GM21515 (cell line): Measurements from ENCODE around the gene FSTL4.

Experiments
- ATAC-seq: cut with Tn5 transposase; IDR thresholded peaks from one replicate; pipeline ENCODE4 v1.9.1; 2021; ENCODE audit not compliant: unreplicated experiment

FSTL4 gene

DNA sequence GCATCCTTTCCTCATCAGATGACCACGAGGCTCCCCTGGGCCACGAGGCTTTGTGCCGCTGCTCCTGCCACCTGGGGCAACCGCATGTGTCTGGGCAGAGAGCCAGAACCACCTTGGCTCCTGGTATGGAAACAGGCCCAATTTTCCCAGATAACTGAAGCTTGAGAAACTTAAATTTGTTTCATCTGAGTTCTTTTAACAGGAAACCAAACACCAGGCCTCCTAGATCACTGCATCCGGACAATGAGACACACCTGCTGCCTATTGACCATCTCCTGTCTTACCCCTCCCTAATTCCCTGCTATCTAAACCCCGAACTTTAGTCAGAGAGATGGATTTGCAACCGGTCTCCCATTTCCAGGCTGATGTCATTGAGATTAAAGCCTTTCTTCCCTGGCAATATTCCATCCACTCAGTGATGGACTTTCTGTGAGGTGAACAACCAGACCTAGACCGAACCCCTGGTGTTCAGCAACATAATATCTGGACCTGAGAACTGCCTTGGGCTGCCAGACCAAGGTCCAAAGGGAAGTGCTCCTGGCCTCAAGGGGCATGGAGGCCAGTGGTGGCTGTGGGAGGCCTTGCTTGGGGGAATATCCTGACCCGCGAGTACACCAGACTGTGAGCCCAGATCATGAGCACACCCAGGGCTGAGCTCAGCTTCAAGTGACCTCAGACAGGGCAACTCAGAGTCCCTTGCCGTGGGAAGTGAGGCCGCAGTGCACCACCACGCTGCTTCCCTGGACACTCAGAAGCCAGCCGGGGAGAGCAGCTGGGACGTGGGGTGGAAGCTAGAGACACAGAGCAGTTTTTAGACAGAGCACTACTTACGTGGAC is 360.8 kb downstream of the FSTL4 start:
- ATAC-seq: no peak

DNA sequence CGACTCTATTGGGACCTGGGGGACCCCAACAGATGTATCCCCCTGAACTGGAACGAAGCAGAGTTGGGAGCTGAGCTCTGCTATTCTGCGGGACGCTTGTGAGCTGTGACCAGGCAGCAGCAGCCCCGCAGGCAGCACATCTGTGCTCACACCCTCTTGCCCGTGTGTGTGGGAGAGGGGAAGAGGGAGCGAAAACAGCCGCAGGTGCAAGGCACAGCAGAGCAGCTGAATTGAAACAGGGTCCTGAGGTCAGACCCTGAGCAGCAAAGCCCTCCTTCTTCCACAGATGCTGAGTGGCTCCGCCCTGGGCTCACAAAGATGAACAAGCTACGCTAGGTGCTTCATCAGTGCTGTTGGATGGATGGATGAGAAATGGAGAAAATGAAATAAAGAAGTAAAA is 361.8 kb downstream of the FSTL4 start:
- ATAC-seq: no peak

DNA sequence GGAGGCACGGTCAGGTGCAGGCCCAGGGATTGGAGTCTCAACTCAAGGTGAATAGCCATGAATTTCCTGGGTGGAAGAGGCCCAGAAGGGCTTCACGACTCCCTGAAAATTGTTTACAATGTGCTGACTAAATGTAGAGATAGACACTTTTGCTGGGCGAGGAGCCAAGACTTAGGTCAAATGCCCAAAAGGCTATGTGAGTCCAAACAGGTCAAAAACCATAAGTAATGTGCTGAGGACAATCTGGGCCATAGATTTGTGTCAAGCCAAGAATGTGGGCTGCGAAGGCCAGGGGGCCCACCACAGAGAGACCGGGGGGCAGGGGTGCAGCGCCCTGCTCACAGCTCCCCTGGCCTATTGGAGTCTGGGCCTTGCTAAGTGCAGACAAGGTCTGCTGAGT is 362.7 kb downstream of the FSTL4 start:
- ATAC-seq: no peak

DNA sequence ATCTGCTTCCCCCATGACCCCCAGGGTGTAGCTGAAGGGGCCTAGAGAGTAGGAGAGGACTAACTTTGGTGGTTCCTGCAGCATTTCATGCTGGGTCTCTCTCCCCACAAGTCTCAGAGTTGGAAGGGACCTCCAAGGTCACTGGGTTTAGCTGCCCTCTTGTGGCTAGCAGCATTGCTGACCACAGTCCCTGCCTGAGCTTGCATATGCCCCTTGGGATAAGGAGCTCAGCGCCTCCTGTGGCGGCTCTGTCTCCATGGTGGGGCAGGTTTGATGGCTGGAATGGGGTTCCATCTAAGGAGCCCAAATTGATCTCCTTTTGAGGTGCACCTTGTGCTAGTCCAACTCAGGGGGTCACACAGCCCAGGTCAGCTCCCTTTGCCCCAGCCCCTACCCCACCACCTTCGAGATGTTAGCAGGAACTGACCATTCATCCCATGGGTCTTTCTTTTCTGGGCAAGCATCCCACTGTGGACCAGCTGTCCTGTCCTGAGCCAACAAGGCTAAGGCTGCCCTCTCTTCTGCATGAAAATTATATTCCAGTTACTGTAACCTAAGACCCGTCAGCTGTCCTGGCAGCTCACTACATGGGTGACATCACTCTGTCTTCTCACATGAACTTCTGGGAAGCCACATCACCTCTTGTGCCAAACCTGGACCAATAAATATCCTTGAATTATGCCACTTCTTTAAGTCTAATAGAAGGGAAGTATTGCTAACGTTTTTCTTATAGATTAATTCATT is 364.3 kb downstream of the FSTL4 start:
- ATAC-seq: no peak

DNA sequence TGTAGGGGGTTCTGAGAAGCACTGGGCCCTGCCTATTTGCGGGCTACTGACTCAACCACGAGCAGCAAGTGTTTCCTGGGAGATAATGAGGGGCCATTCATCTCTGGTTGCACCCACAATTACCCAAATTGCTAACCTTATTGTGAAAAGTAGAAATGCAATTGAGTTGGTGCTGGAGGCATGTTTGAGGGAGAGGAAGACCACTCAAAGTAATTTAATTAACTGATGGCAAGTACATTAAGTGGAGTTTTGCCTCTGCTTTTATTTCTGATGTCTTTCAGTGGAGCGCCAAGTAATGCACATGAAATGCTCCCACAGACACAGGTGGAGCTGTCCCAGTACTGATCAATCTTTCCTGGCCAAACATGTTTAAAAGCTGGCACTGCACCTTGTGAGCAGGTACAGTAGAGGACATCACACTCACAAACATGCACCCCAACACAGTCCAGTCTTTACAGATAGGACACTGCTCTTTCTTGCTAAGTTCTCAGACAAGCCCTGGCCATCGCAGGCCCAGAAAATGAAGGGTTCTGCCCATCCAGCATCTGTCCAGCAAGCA is 365.1 kb downstream of the FSTL4 start:
- no peak for ATAC-seq

DNA sequence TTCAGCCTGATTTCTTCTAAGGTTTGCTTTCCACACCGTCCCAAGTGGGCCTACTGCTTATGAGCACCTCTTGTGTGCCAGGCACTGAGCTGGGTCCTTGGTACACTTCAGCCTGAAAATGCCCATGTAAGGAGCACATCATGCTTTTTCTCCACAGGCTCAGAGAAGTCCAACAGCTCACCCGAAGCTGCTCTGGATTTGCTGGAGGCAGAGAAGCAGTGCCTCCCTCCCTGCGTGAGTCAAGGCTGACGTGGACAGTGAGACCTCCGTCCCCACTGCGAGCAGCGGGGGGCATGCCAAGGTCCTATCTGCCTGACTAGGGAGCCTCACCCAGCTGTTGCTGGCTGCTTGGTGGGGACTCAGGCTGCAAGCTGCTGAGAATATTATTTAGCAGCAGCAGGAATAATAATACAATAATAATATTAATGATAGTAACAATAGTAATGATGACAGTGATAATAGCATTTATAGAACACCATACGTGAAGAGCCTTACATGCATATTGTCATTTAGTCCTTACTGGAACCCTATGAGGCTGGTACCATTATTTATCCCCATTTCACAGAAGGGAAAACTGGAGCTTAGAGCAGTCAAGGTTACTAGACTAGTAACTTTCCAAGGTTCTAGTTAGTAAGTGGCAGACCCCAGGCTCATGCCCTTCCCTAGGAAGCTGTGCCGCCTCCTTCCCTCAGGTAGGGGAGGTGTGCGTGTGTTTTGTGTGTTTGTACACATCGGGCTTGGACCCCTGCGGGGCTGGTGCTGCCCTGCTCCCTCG is 365.8 kb downstream of the FSTL4 start:
- no peak for ATAC-seq

DNA sequence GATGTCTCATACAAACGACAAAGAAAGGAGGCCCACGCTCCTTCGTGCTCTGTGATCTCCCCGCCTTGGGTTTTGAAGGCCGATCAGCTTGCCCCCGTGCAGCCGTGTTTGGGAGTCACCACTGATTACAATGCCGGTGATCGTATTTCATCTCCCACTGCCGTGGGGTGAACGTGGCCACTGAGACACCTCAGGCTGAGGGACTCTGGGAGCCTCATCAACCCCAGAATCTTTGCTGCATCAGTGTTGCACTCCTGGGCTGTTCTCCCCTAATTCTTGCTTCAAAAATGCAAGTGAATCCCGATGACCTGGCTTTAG is 366.3 kb downstream of the FSTL4 start:
- ATAC-seq: no peak

DNA sequence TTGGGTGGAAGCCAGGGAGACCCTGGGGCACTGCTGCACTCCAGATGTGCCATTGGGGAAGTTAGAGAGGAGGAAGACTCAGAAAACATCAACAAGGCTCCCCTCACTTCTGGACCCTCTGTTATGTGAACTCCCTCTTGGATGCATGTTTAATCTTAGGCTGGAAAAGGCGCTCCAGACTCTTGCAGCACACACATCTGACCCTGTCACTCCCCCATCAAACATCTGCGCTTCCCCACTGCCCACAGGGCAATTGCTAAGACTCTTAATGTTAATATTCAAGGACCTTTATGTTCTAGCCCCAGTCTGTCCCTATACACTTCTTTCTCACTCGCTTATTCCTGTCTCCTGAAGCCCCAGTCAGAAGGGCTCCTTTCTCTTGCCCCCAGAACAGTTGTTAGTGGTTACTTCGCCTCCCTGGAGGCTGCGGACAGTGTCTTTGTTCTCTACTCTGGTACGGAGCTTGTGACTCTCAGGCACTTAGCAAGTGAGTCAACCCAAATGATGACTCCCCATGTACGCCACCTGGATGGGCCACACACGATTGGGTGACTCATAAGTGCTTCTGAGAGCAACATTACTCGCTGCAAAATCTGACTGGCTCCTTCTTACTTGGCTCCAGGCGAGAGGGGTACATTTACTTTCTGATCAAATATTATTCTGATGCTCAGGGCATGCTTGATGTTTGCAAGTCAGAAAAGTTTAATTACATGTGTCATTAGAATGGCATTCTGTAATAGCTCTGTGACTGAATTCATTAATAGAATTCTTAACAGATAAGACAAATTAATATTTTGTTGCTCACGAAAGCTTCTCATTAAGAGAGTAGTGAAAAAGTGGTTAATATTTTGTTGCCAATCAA is 366.9 kb downstream of the FSTL4 start:
- ATAC-seq: no peak

DNA sequence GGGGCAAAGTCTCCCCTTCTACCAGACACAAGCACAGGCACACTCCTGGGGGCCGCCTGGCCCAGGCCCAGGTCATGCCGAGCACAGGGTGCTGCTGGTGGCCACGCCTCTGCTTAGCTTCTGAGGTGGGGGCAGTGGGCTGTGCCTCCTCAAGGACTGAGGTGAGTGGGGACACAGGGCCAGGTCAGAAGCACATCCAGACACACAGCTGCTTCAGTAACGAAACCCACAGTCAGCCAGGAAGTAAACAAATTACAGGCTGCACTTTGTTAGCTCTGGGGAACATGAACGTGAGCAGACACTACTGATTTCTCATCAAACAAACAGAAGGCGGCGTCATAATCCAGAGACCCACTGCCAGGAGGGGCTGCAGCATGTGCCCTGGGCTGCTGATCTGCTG is 368.1 kb downstream of the FSTL4 start:
- ATAC-seq: peak; percentile 51

DNA sequence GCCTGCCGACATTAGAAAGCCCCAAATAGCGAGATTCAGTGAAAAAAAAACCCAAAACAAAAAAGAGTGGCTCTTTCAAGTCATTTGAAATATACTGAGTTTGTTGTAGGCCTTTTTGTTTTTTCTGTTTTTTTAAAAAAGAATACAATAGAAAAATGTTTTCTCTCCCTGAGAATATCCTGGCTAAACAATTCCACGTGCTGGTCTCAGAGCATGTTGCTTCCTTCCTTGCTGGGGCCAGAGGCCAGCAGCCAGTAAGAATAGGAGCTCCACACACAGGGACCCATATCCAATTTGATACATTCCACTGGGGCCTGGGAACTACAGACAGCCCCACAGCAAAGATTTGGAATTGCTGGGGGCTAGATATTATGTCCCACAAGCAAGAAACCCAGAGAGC is 369.1 kb downstream of the FSTL4 start:
- ATAC-seq: no peak

DNA sequence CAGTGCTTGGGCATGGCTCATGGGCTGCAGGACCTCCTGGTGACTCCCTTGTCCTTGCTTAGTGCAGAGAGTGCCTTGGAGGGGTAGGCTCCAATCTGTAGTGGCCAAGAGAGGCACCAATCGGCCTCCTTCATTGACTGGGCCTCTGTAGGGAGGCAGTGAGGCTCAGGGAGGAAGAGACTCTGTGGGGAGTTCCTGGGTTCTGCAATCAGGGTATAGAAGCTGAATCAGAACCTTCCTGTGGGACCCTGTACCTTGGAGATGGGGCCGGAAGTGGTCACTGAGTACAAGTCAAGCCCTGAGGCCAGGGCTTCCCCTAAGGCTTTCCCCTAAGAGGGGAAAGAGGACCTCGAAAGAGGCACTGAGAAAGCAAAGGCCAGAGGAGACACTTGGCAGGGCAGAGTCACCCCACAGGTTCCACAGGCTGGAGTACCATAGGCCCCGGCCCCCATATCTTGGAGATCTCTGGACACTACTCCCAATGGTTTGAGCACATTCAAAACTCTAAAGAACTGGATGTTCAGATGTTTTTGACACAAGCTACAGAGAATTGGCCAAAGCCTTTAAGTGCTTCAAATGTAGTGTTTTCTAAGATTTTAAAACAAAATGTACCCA is 370.0 kb downstream of the FSTL4 start:
- no peak for ATAC-seq

DNA sequence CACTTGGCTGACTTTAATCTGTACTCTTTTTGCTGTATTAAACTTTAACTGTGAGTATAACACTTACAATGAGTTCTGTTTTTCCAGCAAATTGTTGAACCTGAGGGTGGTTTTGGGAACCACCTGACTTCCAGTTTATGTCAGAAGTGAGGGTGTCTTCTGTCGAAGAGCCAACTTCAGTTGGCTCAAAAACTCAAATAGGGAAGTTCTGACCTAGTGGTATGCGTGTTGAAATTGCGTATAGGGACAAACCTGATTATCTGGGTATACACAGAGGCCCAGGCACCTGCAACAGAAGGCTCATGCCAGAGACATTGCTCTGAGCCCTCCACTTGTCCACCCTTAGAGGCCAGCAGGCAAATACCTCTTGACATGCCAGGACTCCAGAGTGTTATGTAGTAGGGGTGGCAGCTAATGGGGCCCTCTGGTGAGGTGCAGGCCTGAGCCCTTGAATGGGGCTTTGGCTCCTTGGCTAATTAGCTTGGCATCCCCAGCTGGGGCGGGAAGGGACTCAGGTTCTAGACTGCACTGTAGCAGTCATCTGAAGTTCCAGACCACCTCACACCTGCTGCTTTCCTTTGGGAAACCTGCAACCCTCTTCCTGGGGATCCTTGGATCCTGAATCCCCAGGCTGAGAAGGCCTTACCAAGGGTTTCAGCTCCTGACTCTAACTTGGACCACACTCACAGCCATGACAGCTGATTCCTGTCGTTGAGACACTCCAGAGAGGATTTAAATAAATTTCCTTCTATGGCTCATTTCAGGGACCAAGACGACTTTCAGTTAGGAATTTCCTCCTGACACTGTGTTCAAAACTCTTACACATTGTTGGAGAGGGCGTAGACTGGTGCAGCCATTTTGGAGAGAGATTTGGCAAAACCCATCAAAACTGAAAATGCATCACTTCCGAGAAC is 370.9 kb downstream of the FSTL4 start:
- ATAC-seq: no peak

DNA sequence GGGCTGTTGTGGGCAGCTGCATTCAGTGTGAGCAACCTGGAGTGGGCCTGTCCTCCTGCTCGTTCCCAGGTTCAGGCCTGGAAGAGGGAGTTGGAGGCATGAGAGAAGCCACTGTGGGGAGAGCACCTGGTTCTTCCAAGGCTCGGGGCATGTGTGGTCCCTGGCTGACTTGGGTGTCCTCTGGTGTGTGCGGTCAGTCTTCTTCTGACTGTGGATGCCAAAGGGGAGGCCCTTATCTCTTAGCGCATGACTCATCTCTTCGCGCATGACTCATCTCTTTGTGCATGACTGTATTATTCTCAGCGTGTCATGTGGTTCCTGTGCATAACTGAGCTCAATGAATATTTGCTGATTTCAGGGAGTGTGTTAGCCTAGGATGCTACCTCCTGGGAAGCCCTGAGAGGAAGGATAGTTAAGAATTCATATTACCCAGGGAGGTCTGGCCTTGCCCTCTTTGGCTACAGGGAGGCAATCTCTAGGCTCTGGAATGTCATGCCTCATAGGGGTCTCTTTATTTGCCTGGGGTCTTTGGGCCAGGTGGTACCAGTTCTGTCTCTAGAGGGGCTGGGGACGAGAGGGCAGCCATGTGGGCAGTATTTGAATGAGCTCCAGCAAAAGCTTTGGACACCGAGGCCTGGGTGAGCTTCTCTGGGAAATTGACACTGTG is 371.8 kb downstream of the FSTL4 start:
- peak; percentile 46 for ATAC-seq

DNA sequence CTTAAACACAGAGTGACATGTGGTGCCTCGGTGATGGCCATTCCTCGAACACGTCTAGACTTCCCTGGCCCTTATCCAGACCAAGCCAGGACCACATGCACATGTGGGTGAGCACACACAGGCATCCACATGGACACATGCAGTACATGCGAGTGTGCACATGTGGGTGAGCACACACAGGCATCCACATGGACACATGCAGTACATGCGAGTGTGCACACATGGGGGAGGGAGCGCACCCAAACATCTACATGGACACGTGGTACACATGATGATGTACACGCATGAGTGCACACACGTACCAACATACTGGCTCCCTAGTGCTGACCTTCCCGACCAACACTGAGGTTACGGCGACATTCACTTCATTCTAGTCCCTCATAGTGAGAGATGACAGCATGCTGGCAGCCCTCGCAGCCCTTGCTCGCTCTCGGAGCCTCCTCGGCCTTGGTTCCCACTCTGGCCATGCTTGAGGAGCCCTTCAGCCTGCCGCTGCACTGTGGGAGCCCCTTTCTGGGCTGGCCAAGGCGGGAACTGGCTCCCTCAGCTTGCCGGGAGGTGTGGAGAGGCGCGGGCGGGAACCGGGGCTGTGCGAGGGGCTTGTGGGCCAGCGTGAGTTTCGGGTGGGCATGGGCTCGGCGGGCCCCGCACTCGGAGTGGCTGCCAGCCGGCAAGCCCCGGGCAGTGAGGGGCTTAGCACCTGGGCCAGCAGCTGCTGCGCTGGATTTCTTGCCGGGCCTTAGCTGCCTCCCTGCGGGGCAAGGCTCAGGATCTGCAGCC is 373.7 kb downstream of the FSTL4 start:
- ATAC-seq: no peak

DNA sequence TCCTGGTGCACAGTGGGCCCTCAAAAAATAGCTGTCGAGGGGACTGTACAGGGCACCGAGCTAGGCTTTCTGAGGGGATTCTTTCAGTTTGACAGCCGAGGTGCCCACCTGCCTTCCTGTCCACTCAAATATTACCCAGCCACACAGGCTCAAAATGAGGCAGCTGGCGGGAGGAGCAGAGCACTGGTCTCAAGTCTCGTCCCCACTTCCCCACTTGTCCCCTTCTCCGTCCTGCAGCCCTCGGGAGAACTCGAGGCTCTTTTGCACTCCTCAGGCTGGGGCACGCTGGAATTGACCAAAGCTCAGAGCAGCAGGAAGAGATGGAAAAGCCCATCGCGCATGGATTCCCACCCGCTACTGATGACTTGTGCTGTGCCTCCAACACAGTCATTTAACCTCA is 375.4 kb downstream of the FSTL4 start:
- no peak for ATAC-seq

DNA sequence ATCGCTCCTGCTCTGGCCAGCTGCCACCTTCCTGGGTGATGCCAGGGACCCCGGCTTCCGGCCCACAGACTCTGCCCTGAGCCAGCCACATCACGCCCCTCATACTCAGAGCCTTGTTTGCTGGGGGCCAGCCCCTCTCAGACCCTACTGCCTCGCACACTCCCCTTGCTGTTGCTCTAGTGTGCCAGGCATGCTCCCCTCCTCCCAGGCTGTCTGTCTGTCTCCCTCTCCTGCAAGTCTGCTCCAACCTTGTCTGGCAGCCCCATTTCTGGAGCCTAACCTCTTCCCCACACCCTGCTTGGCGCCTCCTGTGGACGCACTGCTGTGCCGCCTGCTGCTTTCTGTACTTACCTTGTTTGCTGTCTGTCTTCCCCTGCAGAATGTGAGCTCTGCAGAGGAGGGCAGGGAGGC is 375.8 kb downstream of the FSTL4 start:
- ATAC-seq: no peak

DNA sequence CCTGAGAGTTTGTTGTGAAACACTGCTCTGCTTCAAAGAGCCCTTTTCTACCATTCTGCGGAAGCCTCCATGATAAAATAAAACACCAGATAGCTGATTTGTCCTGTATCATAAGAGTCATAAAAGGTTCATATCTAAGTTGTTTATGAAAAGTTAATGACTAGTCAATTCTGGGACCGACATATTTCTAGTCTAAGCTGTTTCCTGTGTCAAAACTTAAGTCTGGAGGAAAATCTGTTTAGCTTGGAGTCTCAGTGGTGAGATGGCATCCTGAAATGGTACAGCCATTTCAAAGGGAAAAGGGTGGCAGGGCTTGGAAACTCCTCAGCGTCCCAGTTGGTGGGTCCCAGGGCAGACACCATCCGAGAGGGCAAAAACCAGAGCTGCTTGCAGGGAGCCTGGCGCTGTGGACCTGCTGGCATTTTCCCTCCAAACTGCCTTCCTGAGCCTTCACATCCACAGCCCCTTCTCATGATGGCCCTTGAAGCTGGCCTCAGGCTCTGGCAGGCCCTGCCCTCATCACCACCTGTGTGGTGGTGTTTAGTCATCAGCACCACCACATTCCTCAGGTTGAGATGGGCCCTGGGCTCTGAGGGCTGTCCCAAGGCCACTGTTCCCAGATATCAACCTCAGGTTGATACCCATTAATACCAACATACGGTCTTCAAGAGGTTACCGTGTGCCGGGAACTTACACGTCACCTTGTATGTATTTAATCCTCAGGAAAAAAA is 376.5 kb downstream of the FSTL4 start:
- no peak for ATAC-seq
